ENCODE data around the gene GAL3ST3. TPM values are rescaled to one million over a fixed set of nuclear protein-coding genes. Genes with fewer than 3 reads are reported as not detected.

GAL3ST3 gene
- total RNA-seq, 1 donor from 2014 or later: not detected

GRCh38 chr11:66075273-66075672 lies 26.3 kb upstream of the GAL3ST3 start:
- H3K27me3 Mint-ChIP-seq: no peaks in the 10 kb centered on the region
- H3K27ac Mint-ChIP-seq: no peak overlapping the region
- H3K4me3 Mint-ChIP-seq: no peak overlapping the region
- no peaks in the 10 kb centered on the region for H3K9me3 Mint-ChIP-seq
- peak; percentile 44 for DNase-seq
- peaks cover 53% of the 10 kb centered on the region for H3K4me1 Mint-ChIP-seq
- H3K36me3 Mint-ChIP-seq (ENCODE audit: low read depth): peaks cover 65% of the 10 kb centered on the region
- intact Hi-C loops (cut with micrococcal nuclease): no loop called here

DNA sequence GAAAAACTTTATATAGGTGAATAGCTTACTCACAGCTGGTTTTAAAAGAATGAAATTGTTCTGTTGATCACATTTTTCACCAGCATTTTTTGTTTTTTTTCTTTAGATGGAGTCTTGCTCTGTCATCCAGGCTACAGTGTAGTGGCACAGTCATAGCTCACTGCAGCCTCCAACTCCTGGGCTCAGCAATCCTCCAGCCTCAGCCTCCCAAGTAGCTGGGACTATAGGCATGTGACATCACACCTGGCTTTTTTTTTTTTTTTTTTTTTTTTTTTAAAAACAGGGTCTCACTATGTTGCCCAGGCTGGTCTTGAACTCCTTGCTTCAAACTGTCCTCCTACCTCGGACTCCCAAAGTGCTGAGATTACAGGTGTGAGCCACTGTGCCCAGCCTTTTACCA lies 24.7 kb upstream of the GAL3ST3 start:
- Mint-ChIP-seq H3K9me3 (no peaks in the 10 kb centered on the region), H3K36me3 (ENCODE audit: low read depth) (peaks cover 62% of the 10 kb centered on the region), H3K27ac (no peak overlapping the region), H3K4me3 (no peak overlapping the region), H3K4me1 (peaks cover 48% of the 10 kb centered on the region), H3K27me3 (no peaks in the 10 kb centered on the region)
- DNase-seq: peak; percentile 54
- intact Hi-C loops (cut with micrococcal nuclease): loop anchor here (5.0 kb wide), 1 partner anchor 1296 kb away; the partner anchor contains the start of gene SF1

DNA sequence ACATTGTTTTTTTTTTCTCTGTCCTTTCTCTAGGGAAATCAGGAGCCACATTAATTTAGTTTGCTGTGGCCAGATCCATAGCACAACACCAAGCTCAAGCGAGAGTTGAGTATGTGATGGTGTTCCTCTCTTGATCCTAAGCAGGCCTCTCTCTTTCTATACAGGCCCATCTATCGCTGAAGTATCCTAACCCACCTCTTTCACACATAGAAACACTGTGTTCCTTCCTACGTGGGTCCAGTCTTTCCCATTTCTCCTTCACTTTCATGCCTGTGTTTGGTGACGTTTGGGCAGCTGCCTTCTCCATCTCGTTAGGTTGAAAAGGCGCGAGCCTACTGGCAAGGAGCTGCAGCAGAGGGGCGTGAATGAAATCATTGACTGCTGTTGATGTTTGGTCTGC lies 23.6 kb upstream of the GAL3ST3 start:
- Mint-ChIP-seq H3K4me3 (peak overlapping the region; percentile 94), H3K27me3 (no peaks in the 10 kb centered on the region), H3K27ac (peak overlapping the region; percentile 91), H3K9me3 (no peaks in the 10 kb centered on the region), H3K4me1 (peaks cover 48% of the 10 kb centered on the region), H3K36me3 (ENCODE audit: low read depth) (peaks cover 64% of the 10 kb centered on the region)
- intact Hi-C loops (cut with micrococcal nuclease): loop anchor here (5.0 kb wide), 1 partner anchor 1295 kb away; the partner anchor contains the start of gene SF1
- peak; percentile 58 for DNase-seq

- Mint-ChIP-seq H3K36me3 (ENCODE audit: low read depth) (peaks cover 65% of the 10 kb centered on the region), H3K4me1 (peaks cover 47% of the 10 kb centered on the region), H3K27me3 (no peaks in the 10 kb centered on the region), H3K4me3 (peak overlapping the region; percentile 94), H3K27ac (peak overlapping the region; percentile 91), H3K9me3 (no peaks in the 10 kb centered on the region)
- DNase-seq: no peak
- intact Hi-C loops (cut with micrococcal nuclease): loop anchor here (5.0 kb wide), 1 partner anchor 1295 kb away; the partner anchor contains the start of gene SF1
Observed at GRCh38 chr11:66072081-66072480, 23.1 kb upstream of the GAL3ST3 start.

GRCh38 chr11:66071381-66071801 lies 22.4 kb upstream of the GAL3ST3 start:
- no peaks in the 10 kb centered on the region for H3K9me3 Mint-ChIP-seq
- DNase-seq: peak; percentile 73
- H3K27me3 Mint-ChIP-seq: no peaks in the 10 kb centered on the region
- peaks cover 69% of the 10 kb centered on the region for H3K36me3 Mint-ChIP-seq (ENCODE audit: low read depth)
- intact Hi-C loops (cut with micrococcal nuclease): loop anchor here (1.0 to 5.0 kb wide), 2 partner anchors 9 to 1294 kb away; partner anchors contain the start of gene SF1
- peaks cover 52% of the 10 kb centered on the region for H3K4me1 Mint-ChIP-seq
- H3K27ac Mint-ChIP-seq: peak overlapping the region; percentile 91
- H3K4me3 Mint-ChIP-seq: peak overlapping the region; percentile 94

DNA sequence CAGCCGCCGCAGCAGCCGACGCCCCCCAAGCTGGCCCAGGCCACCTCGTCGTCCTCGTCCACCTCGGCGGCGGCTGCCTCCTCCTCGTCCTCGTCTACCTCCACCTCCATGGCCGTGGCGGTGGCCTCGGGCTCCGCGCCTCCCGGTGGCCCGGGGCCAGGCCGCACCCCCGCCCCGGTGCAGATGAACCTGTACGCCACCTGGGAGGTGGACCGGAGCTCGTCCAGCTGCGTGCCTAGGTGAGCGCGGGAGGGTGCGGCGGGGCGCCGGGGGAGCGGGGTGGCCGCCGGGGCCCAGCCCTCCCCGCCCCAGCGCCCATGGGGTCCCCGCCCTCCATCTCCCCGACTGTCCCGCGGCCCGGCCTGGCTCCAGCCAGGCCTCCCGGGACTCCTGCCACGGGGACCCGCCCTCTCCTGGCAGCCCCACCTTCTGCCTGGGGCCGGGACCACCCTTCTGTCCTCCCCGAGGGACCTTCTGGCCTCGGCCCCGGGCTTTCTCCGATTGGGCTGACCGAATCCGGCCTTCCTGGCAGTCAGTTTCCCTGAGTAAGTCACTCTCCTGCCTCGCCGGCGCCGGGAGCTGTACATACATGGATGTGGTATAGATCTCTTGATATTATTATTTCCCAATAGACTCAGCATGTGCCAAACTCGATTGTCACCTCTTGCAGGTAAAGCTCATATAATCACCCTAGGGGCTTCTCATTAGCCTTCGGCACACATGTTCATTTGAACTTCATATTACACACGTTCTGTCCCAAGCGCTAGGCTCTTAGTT lies 21.8 kb upstream of the GAL3ST3 start:
- peak; percentile 75 for DNase-seq
- H3K27ac Mint-ChIP-seq: peak overlapping the region; percentile 91
- H3K36me3 Mint-ChIP-seq (ENCODE audit: low read depth): peaks cover 69% of the 10 kb centered on the region
- no peaks in the 10 kb centered on the region for H3K9me3 Mint-ChIP-seq
- intact Hi-C loops (cut with micrococcal nuclease): loop anchor here (1.0 to 5.0 kb wide), 2 partner anchors 10 to 1293 kb away; partner anchors contain the start of gene SF1
- H3K27me3 Mint-ChIP-seq: no peaks in the 10 kb centered on the region
- H3K4me3 Mint-ChIP-seq: peak overlapping the region; percentile 94
- H3K4me1 Mint-ChIP-seq: peaks cover 51% of the 10 kb centered on the region

GRCh38 chr11:66069715-66070603 lies 21.0 kb upstream of the GAL3ST3 start, which contains the start of gene PACS1:
Gene PACS1 (plus strand): TSS chr11:66070272. CDS start chr11:66070487, 215 bp downstream.
- peaks cover 53% of the 10 kb centered on the region for H3K4me1 Mint-ChIP-seq
- peaks cover 70% of the 10 kb centered on the region for H3K36me3 Mint-ChIP-seq (ENCODE audit: low read depth)
- peak within 1 kb of the TSS; percentile 92 for H3K27ac Mint-ChIP-seq
- no peaks in the 10 kb centered on the region for H3K27me3 Mint-ChIP-seq
- peak within 1 kb of the TSS; percentile 94 for H3K4me3 Mint-ChIP-seq
- no peaks in the 10 kb centered on the region for H3K9me3 Mint-ChIP-seq
- DNase-seq: peak; percentile 95
- intact Hi-C loops (cut with micrococcal nuclease): loop anchor here (2.0 to 5.0 kb wide), 3 partner anchors 31 to 1293 kb away; partner anchors contain the start of gene SF1

DNA sequence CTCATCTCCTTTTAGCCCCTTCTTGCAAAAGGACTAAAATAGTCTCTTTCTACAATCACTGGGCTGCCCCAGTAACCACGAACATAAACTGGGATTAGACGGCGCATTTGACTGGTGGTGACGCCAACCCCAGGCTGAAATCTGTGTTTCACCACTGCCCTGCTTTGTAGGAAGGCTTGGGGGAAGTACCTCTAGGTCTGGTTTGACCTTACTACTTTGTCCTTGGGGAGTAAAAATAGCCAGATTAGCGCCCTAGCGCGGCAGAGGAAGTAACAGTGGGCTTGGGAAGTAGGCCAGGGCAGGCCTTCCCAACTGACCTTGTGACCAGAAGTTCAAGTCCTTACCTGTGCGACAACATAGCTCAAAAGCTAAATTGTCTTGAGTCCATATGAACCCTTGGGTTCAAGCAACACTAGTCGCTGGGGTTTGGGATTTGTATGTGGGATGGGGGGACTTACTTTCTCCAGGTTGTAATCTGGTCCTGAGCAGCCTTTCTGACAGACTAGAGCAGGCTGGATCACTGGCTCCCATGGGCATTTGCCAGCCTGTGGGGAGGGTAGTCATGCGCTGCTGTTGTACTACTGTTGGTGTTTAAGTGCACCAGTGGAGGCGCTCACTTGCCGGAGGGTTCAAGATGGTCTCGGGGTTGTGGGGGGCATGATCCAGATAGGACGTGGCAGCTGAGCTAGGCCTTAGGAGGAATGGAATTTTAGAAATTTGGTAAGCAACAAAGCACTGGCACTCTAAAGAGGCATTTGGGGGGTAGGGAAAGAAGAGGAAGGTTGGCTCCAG lies 20.2 kb upstream of the GAL3ST3 start:
- H3K9me3 Mint-ChIP-seq: no peaks in the 10 kb centered on the region
- H3K4me3 Mint-ChIP-seq: peak overlapping the region; percentile 84
- H3K36me3 Mint-ChIP-seq (ENCODE audit: low read depth): peaks cover 73% of the 10 kb centered on the region
- H3K27ac Mint-ChIP-seq: peak overlapping the region; percentile 92
- intact Hi-C loops (cut with micrococcal nuclease): loop anchor here (1.0 to 2.0 kb wide), 4 partner anchors 17 to 65 kb away; partner anchors contain the start of gene SF3B2
- no peaks in the 10 kb centered on the region for H3K27me3 Mint-ChIP-seq
- peak; percentile 78 for DNase-seq
- H3K4me1 Mint-ChIP-seq: peaks cover 53% of the 10 kb centered on the region

- peak; percentile 93 for DNase-seq
- H3K27ac Mint-ChIP-seq: peak overlapping the region; percentile 92
- peaks cover 75% of the 10 kb centered on the region for H3K36me3 Mint-ChIP-seq (ENCODE audit: low read depth)
- intact Hi-C loops (cut with micrococcal nuclease): loop anchor here (1.0 to 2.0 kb wide), 4 partner anchors 16 to 66 kb away; partner anchors contain the start of gene SF3B2
- H3K27me3 Mint-ChIP-seq: no peaks in the 10 kb centered on the region
- peaks cover 56% of the 10 kb centered on the region for H3K4me1 Mint-ChIP-seq
- no peaks in the 10 kb centered on the region for H3K9me3 Mint-ChIP-seq
- peak overlapping the region; percentile 45 for H3K4me3 Mint-ChIP-seq
Observed at GRCh38 chr11:66068154-66068821, 19.3 kb upstream of the GAL3ST3 start.

- no peak for DNase-seq
- intact Hi-C loops (cut with micrococcal nuclease): loop anchor here (1.0 to 2.0 kb wide), 4 partner anchors 15 to 67 kb away; partner anchors contain the start of gene SF3B2
- H3K27me3 Mint-ChIP-seq: no peaks in the 10 kb centered on the region
- H3K36me3 Mint-ChIP-seq (ENCODE audit: low read depth): peaks cover 75% of the 10 kb centered on the region
- H3K27ac Mint-ChIP-seq: no peak overlapping the region
- H3K9me3 Mint-ChIP-seq: no peaks in the 10 kb centered on the region
- H3K4me1 Mint-ChIP-seq: peaks cover 55% of the 10 kb centered on the region
- no peak overlapping the region for H3K4me3 Mint-ChIP-seq
Observed at GRCh38 chr11:66067640-66068039, 18.7 kb upstream of the GAL3ST3 start.

DNA sequence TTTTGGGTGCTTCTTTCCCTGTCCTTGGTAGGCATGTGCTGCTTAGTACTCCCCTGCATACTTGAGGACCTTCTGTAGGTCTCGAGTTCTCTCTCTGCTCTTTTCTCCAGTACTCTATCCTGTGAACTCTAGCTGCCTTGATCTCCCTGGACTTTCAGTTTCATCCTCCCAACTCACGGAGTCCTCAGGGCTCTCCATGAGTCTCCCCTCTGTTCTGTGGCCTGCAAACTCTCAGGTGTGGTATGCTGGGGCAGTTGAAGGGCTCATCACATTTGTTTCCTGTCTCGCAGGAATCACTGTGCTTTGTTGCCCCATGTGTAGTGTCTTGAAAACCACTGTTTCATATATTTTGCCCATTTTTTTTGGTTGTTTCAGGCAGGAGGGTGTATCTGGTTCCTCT lies 17.8 kb upstream of the GAL3ST3 start:
- H3K4me1 Mint-ChIP-seq: peaks cover 46% of the 10 kb centered on the region
- intact Hi-C loops (cut with micrococcal nuclease): no loop called here
- H3K36me3 Mint-ChIP-seq (ENCODE audit: low read depth): peaks cover 71% of the 10 kb centered on the region
- H3K27ac Mint-ChIP-seq: peak overlapping the region; percentile 57
- no peak for DNase-seq
- no peaks in the 10 kb centered on the region for H3K27me3 Mint-ChIP-seq
- no peak overlapping the region for H3K4me3 Mint-ChIP-seq
- H3K9me3 Mint-ChIP-seq: no peaks in the 10 kb centered on the region

GRCh38 chr11:66064571-66064970 lies 15.6 kb upstream of the GAL3ST3 start:
- peaks cover 82% of the 10 kb centered on the region for H3K36me3 Mint-ChIP-seq (ENCODE audit: low read depth)
- H3K9me3 Mint-ChIP-seq: no peaks in the 10 kb centered on the region
- H3K4me1 Mint-ChIP-seq: peaks cover 54% of the 10 kb centered on the region
- H3K27me3 Mint-ChIP-seq: no peaks in the 10 kb centered on the region
- intact Hi-C loops (cut with micrococcal nuclease): no loop called here
- no peak overlapping the region for H3K4me3 Mint-ChIP-seq
- no peak for DNase-seq
- H3K27ac Mint-ChIP-seq: no peak overlapping the region

Data from activated CD4-positive, alpha-beta T cell treated with anti-CD3 and anti-CD28 coated beads, Interleukin-2, amount 10 ng/mL, durations not matched to agents 24 days and 14 days (primary cell).